GM12878 (cell line): ENCODE results near the gene RIT1. TPM values are rescaled to one million over a fixed set of nuclear protein-coding genes. Genes with fewer than 3 reads are reported as not detected.

Source experiments
- ATF3 ChIP-seq: IDR thresholded peaks from 2 replicates; pipeline ENCODE4 v1.6.1; 2011; ENCODE audit warnings: low read depth, mild to moderate bottlenecking, low read length, moderate library complexity, borderline replicate concordance; ENCODE audit errors: extremely low read depth
- E2F4 ChIP-seq: IDR thresholded peaks from 2 replicates; pipeline ENCODE4 v1.6.1; 2012; ENCODE audit warnings: low read depth, low read length, improper control_type of control experiment
- E2F8 ChIP-seq: fragments of 450-650 bp; IDR thresholded peaks from 2 replicates; pipeline ENCODE4 v1.6.1; 2018; ENCODE audit warnings: mild to moderate bottlenecking, low read depth, moderate library complexity; ENCODE audit not compliant: partially characterized antibody
- EED ChIP-seq: sonication (generic); IDR thresholded peaks from 2 replicates; pipeline ENCODE4 v1.6.1; 2016; ENCODE audit warnings: antibody characterized with exemption, low read depth
- KAT2A ChIP-seq: conservative IDR thresholded peaks from 2 replicates; pipeline ENCODE4 v1.6.1; 2011; ENCODE audit warnings: low read depth, low read length; ENCODE audit not compliant: control insufficient read depth
- NFYA ChIP-seq: IDR thresholded peaks from 2 replicates; pipeline ENCODE4 v1.6.1; 2011; ENCODE audit warnings: low read depth, mild to moderate bottlenecking, low read length, improper control_type of control experiment, borderline replicate concordance
- NR2C1 ChIP-seq: fragments of 450-650 bp; IDR thresholded peaks from 2 replicates; pipeline ENCODE4 v1.6.1; 2017; ENCODE audit warnings: antibody characterized with exemption, mild to moderate bottlenecking, moderate library complexity
- NR2C2 ChIP-seq: IDR thresholded peaks from 2 replicates; pipeline ENCODE4 v1.6.1; 2011; ENCODE audit warnings: borderline replicate concordance, low read depth; ENCODE audit not compliant: control insufficient read depth, insufficient read length
- RB1 ChIP-seq: fragments of 450-650 bp; formaldehyde crosslinking; IDR thresholded peaks from 2 replicates; pipeline ENCODE4 v1.6.1; 2017; ENCODE audit warnings: mild to moderate bottlenecking, borderline replicate concordance
- RUNX3 ChIP-seq: IDR thresholded peaks from 2 replicates; pipeline ENCODE4 v1.6.1; 2012; ENCODE audit warnings: low read length, inconsistent platforms
- SKIL ChIP-seq: fragments of 450-650 bp; IDR thresholded peaks from 2 replicates; pipeline ENCODE4 v1.6.1; 2017; ENCODE audit warnings: mild to moderate bottlenecking, low read depth, inconsistent platforms; ENCODE audit not compliant: poor library complexity, severe bottlenecking
- SREBF2 ChIP-seq: IDR thresholded peaks from 2 replicates; pipeline ENCODE4 v1.6.1; 2012; ENCODE audit warnings: mild to moderate bottlenecking, low read length
- TAF1 ChIP-seq: IDR thresholded peaks from 2 replicates; pipeline ENCODE4 v1.6.1; 2011; ENCODE audit warnings: mild to moderate bottlenecking, low read depth, low read length, borderline replicate concordance
- TBL1XR1 ChIP-seq: IDR thresholded peaks from 2 replicates; pipeline ENCODE4 v1.6.1; 2012; ENCODE audit warnings: low read depth, low read length, improper control_type of control experiment
- ZBTB40 ChIP-seq: fragments of 450-650 bp; IDR thresholded peaks from 2 replicates; pipeline ENCODE4 v1.6.1; 2016; ENCODE audit warnings: mild to moderate bottlenecking, moderate library complexity, borderline replicate concordance
- polyA plus RNA-seq, 11 experiments: library from polyadenylated mRNA; depleted of rRNA in 4 of 11; unstranded in 6 of 11; stranded (reverse) in 5 of 11; fragments of >200 nt; fragmentation: Nextera tagmentation in 4 of 11; fragmentation: Illumina TruSeq in 1 of 11; extraction: Ambion mirVana in 4 of 11; extraction: Trizol in 1 of 11; gene quantifications; 1 replicate in 1 of 11; 2 replicates in 10 of 11; pipeline versions ENCODE4 v1.2.1 to v1.2.3, GENCODE V29; 2011 to 2016; ENCODE audit warnings: inconsistent platforms in 2 of 11, missing spikeins in 2 of 11, low read depth in 1 of 11
- total RNA-seq, 4 experiments: library from RNA; depleted of rRNA in 3 of 4; stranded (reverse); fragments of >200 nt in 3 of 4; fragmentation: Illumina TruSeq in 1 of 4; extraction: Trizol in 1 of 4; gene quantifications; 2 replicates each; pipeline versions ENCODE4 v1.2.1 to v1.2.3, GENCODE V29; 2013 to 2021

Gene RIT1
- total and polyA plus RNA-seq, 10 of the 15 experiments (the other 5 are each of a cell fraction or from before 2014, with no cell fraction given), result 6.8 to 61.5 (median 13.7) TPM

- TF ChIP-seq ZBTB40 (peak; percentile 99), SREBF2 (peak; percentile 62; the same call in 1 of the 2 replicates), NR2C1 (peak; percentile 99), E2F8 (peak; percentile 95), RUNX3 (peak; percentile 31; the same call in 1 of the 2 replicates), TBL1XR1 (peak; percentile 64), RB1 (peak; percentile 71; the same call in 1 of the 2 replicates), KAT2A (no peak), TAF1 (peak; percentile 94), ATF3 (no peak), NFYA (no peak), SKIL (peak; percentile 41), EED (no peak), E2F4 (peak; percentile 56; the same call in 1 of the 2 replicates), NR2C2 (no peak)
Observed at GRCh38 chr1:155934097-155934935, 23.2 kb upstream of the RIT1 start, which contains the start of gene KHDC4 (continued).
